ENCODE data around the gene FNIP1.
A peak's percentile ranks its signal among the peaks of the same experiment; 100 is the strongest.
"Not testable (repeated sequence)": the region's sequence is repeated elsewhere in the genome, so short reads cannot be mapped to it uniquely, and the experiment has no call there.

The FNIP1 gene

DNA sequence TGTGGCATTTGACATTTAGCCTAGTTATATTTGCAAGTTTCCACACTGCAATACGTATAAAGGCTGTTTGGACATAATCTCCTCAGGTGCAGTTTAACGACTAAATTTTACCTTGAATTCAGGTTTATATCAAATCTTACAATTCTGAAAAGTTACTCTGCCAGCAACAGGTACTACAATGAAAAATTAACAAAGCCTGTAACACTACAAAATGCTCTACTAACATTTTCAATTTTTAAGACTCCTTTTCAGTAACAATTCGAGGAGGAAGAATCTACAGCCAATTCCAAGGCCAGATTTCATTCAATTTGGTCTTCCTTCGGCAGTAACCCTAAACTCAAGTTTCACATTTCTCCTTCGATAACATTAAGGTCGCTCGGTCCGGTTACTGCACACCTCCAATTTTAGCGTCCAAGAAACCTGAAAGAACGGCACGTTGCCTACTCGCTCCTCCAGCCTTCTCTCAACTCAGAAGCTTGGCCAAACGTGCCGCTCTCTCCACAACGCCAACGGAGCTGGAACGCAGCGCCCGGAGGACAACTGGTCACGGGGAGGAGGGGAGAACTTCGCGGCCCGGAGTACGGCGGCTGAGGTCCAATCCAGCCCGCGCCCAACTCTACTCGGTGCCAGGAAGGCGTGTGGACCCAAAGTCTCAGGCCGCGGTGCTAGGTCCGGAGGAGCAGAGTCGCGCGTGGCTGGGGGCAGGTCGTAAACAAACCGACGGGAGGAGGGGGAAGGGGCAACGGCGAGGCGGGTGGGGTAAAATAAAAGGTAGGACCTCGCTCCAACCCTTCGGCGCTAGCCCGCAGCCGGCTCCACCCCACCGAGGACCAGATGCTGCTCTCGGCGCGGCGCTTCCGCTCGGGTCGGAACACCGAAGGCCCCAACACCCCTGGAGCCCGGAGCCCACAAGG, 681 bp downstream of the FNIP1 start:
- Mint-ChIP-seq H3K36me3 (no peaks in the 10 kb centered on the region), H3K27ac (peak overlapping the region; percentile 98), H3K27me3 (no peaks in the 10 kb centered on the region), H3K9me3 (no peaks in the 10 kb centered on the region), H3K4me1 (peaks cover 18% of the 10 kb centered on the region), H3K4me3 (peak overlapping the region; percentile 93)
- ATAC-seq (ENCODE audit: low read depth) (peak; percentile 18), DNase-seq (ENCODE audit: low spot score in 2 of 2) (peak in 1 of 2 donors; percentile 33)

DNA sequence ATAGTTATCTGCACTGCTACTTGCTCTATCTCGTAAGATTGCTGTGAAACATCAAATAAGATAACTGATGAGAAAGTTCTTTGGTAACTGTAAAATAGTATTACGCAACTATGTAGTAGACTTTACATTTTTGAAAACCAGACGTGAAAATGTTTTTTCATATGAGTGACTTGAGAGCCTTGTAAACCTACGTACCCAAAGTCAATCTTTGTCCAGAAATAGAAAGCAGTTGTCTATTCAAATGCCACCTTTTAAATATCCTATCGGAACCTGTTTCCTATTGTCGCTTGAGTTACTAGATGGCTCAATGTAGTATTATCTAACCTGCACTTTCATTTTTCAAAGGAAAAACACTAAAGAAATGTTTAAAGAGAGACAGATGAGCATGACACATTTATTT, 1.6 kb downstream of the FNIP1 start:
- ATAC-seq (ENCODE audit: low read depth) (no peak), DNase-seq (ENCODE audit: low spot score in 2 of 2) (no peak)
- peaks cover 23% of the 10 kb centered on the region for H3K4me1 Mint-ChIP-seq
- no peaks in the 10 kb centered on the region for H3K27me3 Mint-ChIP-seq
- H3K9me3 Mint-ChIP-seq = no peaks in the 10 kb centered on the region
- peak overlapping the region; percentile 98 for H3K27ac Mint-ChIP-seq
- peak overlapping the region; percentile 93 for H3K4me3 Mint-ChIP-seq
- peaks cover 4% of the 10 kb centered on the region for H3K36me3 Mint-ChIP-seq

DNA sequence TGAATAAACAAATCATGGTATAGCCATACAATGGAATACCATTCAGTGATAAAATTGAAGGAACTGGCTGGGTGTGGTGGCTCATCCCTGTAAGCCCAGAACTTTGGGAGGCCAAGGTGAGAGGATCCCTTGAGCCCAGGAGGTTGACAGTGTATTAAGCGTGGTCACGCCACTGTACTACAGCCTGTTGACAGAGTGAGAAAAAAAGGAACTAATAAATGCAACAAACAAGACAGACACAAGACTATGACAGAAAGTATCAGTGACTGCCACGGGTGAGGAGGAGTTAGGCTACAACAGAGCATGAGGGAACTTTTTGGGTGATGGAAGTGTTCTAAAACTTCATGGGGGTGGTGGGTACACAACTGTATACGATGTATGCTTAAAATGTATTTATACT, 2.2 kb downstream of the FNIP1 start:
- H3K4me1 Mint-ChIP-seq = peaks cover 26% of the 10 kb centered on the region
- DNase-seq (ENCODE audit: low spot score in 2 of 2) = peak; percentile 14 to 17
- ATAC-seq (ENCODE audit: low read depth) = peak; percentile 8
- H3K27me3 Mint-ChIP-seq = no peaks in the 10 kb centered on the region
- H3K27ac Mint-ChIP-seq = peak overlapping the region; percentile 51
- H3K9me3 Mint-ChIP-seq = peaks cover 2% of the 10 kb centered on the region
- peak overlapping the region; percentile 54 for H3K4me3 Mint-ChIP-seq
- H3K36me3 Mint-ChIP-seq = peaks cover 6% of the 10 kb centered on the region

DNA sequence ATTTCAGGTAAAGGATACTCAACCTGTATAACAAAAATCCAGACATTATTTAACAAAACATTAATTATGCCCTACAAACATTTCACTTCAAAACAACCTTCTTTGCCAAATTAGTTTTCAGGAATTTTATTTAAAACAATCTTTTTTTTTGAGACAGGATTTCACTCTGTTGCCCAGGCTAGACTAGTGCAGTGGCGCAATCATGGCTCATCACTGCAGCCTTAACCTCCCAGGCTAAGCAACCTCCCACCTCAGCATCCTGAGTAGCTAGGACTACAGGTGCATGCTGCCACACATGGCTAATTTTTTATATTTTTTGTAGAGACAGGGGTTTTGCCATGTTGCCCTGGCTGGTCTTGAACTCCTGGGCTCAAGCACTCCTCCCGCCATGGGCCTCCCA, 3.9 kb downstream of the FNIP1 start:
- Mint-ChIP-seq H3K4me3 (no peak overlapping the region), H3K27ac (no peak overlapping the region), H3K27me3 (no peaks in the 10 kb centered on the region), H3K4me1 (peaks cover 30% of the 10 kb centered on the region), H3K36me3 (peaks cover 11% of the 10 kb centered on the region), H3K9me3 (peaks cover 3% of the 10 kb centered on the region)
- DNase-seq (ENCODE audit: low spot score in 2 of 2) (no peak), ATAC-seq (ENCODE audit: low read depth) (no peak)

DNA sequence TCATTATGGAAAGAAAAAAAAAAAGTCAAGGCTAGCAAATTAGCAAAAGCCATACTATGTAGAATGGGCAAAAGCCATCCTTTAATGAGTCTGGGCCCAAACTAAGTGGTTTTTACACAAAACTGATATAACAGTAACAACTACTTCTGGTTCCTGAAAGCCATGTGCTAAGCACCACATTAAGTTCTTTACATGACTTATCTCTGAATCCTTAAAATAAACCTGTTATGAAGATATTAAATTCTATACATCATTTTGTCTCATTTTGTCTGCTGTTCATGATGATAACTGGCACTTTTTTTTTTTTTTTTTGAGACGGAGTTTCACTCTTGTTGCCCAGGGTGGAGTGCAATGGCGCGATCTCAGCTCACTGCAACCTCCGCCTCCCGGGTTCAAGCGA, 5.0 kb downstream of the FNIP1 start:
- peaks cover 3% of the 10 kb centered on the region for H3K9me3 Mint-ChIP-seq
- H3K4me1 Mint-ChIP-seq = peaks cover 36% of the 10 kb centered on the region
- ATAC-seq (ENCODE audit: low read depth) (no peak), DNase-seq (ENCODE audit: low spot score in 2 of 2) (no peak)
- H3K27ac Mint-ChIP-seq = no peak overlapping the region
- H3K4me3 Mint-ChIP-seq = no peak overlapping the region
- peaks cover 13% of the 10 kb centered on the region for H3K36me3 Mint-ChIP-seq
- H3K27me3 Mint-ChIP-seq = no peaks in the 10 kb centered on the region

DNA sequence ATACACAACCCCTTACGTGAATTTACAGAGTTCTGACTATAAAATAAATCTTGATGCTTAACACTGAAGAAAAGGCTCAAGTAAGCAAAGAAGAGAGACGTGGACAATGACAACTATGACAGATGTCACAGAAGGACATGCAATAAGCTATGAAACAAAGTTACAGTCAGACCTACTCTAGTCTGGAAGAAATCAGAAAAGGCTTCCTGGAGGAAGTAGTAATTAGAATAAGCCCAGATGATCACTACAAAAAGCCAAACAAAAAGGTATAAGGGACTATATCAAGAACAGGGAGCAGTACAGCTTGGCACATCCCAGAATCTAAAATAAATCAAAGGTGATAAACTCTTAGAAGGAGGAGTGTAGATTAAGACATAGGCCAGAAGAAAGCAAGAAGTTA, 6.3 kb downstream of the FNIP1 start:
- Mint-ChIP-seq H3K36me3 (peaks cover 13% of the 10 kb centered on the region), H3K27ac (no peak overlapping the region), H3K27me3 (no peaks in the 10 kb centered on the region), H3K4me3 (peak overlapping the region; percentile 19), H3K4me1 (peaks cover 33% of the 10 kb centered on the region), H3K9me3 (peaks cover 3% of the 10 kb centered on the region)
- DNase-seq (ENCODE audit: low spot score in 2 of 2) = no peak
- ATAC-seq (ENCODE audit: low read depth) = no peak

DNA sequence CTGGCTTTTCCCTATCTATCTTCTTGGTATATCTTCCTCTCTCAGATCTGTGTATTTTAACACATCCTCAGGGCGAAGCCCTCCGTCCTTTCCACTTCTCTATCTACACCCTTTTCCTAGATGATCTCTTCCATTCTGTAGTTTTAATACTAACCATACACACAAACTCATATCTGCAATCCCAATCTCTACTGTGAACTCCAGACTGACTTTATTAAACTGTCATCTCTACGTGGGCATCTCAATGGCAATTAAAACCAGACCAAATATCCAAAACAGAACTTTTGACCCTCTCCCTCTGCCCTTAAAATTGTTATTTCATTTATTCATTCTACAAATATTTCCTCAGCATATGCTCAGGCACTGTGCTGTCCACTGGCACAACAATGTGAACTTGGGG, 7.1 kb downstream of the FNIP1 start:
- H3K9me3 Mint-ChIP-seq = peaks cover 3% of the 10 kb centered on the region
- peaks cover 13% of the 10 kb centered on the region for H3K36me3 Mint-ChIP-seq
- ATAC-seq (ENCODE audit: low read depth) (no peak), DNase-seq (ENCODE audit: low spot score in 2 of 2) (no peak)
- H3K4me1 Mint-ChIP-seq = peaks cover 30% of the 10 kb centered on the region
- no peak overlapping the region for H3K4me3 Mint-ChIP-seq
- no peak overlapping the region for H3K27ac Mint-ChIP-seq
- H3K27me3 Mint-ChIP-seq = no peaks in the 10 kb centered on the region

DNA sequence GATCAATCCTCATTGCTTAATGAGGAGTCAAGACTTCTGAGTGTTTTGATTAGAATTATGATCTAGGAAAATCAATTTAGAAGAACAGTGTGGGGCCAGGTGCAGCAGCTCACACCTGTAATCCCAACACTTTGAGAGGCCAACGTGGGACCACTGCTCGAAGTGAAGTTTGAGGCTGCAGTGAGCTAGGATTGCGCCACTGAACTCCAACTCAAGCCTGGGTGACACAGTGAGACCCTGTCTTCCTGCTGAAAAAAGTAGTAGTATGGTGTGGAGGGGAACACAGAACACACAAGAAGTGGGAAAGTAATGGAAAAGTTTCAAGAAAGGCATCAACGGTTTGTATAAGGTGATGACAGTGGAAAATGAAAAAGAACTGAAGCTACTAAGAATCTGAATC, 9.1 kb downstream of the FNIP1 start:
- Mint-ChIP-seq H3K27ac (peak overlapping the region; percentile 18), H3K27me3 (no peaks in the 10 kb centered on the region), H3K36me3 (peaks cover 13% of the 10 kb centered on the region), H3K4me1 (peaks cover 29% of the 10 kb centered on the region), H3K9me3 (peaks cover 3% of the 10 kb centered on the region), H3K4me3 (no peak overlapping the region)
- ATAC-seq (ENCODE audit: low read depth) (no peak), DNase-seq (ENCODE audit: low spot score in 2 of 2) (no peak)

DNA sequence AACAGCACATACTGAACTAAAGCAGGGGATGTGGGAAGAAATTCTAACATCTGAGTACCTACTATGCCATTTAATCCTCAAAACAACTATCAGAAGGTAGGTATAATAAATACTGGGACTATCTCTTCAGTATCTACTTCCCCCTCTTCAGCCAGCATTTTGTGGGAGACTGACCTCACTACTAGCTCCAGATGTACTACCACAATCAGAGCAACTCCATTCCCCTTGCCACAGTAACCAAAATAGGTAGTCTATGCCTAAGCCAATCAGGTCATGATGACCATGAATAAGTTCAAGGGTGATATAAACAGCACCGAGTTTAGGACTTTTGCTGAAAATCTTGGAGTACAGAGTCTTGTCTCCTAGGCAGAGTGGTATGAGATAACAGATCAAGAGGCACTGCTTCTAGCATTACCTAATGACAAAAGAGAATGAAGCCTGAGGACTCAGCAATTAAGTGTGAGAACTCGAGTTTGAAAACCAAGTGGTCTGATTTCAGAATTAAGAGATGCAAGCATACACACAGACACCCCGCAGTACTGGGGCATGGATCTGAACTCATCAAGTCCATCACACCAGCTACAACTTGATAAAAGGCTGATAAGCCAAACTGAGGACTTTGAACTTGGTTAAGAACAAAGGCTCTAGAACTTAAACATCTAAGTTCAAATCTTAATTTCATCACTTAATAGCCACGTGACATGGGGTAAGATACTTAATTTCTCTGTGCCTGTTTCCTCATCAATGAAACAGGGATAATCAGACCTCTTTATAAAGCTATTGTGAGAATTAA, 9.7 kb downstream of the FNIP1 start:
- Mint-ChIP-seq H3K9me3 (peaks cover 5% of the 10 kb centered on the region), H3K4me1 (peaks cover 34% of the 10 kb centered on the region), H3K36me3 (peaks cover 17% of the 10 kb centered on the region), H3K27ac (no peak overlapping the region), H3K4me3 (no peak overlapping the region), H3K27me3 (no peaks in the 10 kb centered on the region)
- ATAC-seq (ENCODE audit: low read depth) (no peak), DNase-seq (ENCODE audit: low spot score in 2 of 2) (no peak)

DNA sequence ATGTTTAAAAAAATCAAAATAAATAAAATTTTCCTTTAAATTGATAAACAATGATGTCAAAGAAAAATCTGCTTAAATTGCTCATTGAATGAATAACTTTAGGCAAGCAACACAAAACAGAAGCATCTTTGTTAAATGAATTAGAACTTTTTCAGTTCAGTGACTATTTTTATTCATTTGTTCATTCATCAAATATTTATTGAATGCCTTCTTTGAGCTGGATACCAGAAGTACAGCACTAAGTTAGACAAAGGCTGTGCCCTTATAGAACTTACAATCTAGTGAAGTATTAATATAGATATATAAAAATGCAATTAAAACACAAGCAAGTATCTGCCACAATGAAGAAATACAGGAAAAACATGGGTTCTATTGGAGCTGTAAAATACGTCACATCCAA, 10.8 kb downstream of the FNIP1 start:
- Mint-ChIP-seq H3K27ac (no peak overlapping the region), H3K9me3 (peaks cover 5% of the 10 kb centered on the region), H3K4me3 (no peak overlapping the region), H3K27me3 (no peaks in the 10 kb centered on the region), H3K4me1 (peaks cover 35% of the 10 kb centered on the region), H3K36me3 (peaks cover 17% of the 10 kb centered on the region)
- DNase-seq (ENCODE audit: low spot score in 2 of 2) = no peak
- ATAC-seq (ENCODE audit: low read depth) = no peak

DNA sequence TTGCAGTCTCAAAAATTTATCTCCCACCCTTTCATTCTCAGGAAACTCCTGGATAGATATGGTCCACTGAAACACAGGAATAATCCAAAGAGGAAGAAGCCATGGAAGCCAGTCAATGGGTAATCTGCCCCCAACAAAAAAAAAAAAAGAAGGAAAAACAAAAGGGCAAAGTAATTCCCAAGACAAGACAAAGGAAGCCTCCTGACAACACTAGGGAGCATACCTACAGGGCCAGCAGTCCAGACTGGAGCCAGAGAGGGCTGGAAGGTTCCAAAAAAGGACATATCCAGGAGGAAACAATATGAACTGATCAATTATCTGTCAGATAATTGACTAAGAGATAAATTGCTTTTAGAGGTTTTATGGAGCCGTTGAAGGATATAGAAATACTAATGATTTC, 12.9 kb downstream of the FNIP1 start:
- Mint-ChIP-seq H3K9me3 (peaks cover 1% of the 10 kb centered on the region), H3K4me1 (peaks cover 31% of the 10 kb centered on the region), H3K27me3 (no peaks in the 10 kb centered on the region), H3K27ac (no peak overlapping the region), H3K36me3 (peaks cover 8% of the 10 kb centered on the region), H3K4me3 (no peak overlapping the region)
- no peak for DNase-seq (ENCODE audit: low spot score in 2 of 2)
- no peak for ATAC-seq (ENCODE audit: low read depth)

DNA sequence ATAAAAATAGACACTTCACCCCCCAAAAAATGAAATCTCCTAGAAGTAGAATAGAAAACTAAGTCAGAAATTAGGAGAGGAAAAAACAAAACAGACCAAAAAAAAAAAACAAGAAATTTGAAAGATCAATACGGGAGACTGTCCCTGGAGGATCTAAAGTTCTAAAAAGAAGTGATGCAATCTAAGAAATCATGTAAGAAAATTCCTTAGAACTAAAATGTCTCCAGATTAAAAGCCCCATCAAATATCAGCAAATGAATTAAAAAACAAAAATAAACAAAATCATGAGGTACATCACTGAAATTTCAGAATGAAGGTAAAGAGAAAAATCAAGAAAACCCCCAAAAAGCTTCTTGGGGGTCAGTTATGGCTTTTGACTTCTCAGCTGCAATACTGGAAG, 13.5 kb downstream of the FNIP1 start:
- no peak for ATAC-seq (ENCODE audit: low read depth)
- Mint-ChIP-seq H3K4me3 (no peak overlapping the region), H3K9me3 (peaks cover 1% of the 10 kb centered on the region), H3K27me3 (no peaks in the 10 kb centered on the region), H3K27ac (no peak overlapping the region), H3K4me1 (peaks cover 31% of the 10 kb centered on the region), H3K36me3 (peaks cover 8% of the 10 kb centered on the region)
- DNase-seq (ENCODE audit: low spot score in 2 of 2) = no peak

DNA sequence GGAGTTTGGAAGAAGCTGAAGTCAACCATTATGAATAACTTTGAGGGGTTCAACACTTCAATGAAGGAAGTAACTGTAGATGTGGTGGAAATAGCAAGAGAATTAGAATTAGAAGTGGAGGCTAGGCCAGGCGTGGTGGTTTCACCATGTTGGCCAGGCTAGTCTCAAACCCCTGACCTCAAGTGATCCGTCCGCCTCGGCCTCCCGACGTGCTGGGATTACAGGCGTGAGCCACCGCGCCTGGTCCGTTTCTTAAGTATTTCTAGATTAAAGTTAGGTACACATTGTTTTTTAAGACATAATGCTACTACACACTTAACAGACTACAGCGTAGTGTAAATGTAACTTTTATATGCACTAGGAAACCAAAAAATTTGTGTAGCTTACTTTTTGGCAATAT, 14.1 kb downstream of the FNIP1 start:
- no peak for DNase-seq (ENCODE audit: low spot score in 2 of 2)
- ATAC-seq (ENCODE audit: low read depth) = no peak
- H3K4me3 Mint-ChIP-seq = no peak overlapping the region
- H3K9me3 Mint-ChIP-seq = peaks cover 1% of the 10 kb centered on the region
- H3K36me3 Mint-ChIP-seq = peaks cover 6% of the 10 kb centered on the region
- H3K4me1 Mint-ChIP-seq = peaks cover 27% of the 10 kb centered on the region
- no peak overlapping the region for H3K27ac Mint-ChIP-seq
- no peaks in the 10 kb centered on the region for H3K27me3 Mint-ChIP-seq

DNA sequence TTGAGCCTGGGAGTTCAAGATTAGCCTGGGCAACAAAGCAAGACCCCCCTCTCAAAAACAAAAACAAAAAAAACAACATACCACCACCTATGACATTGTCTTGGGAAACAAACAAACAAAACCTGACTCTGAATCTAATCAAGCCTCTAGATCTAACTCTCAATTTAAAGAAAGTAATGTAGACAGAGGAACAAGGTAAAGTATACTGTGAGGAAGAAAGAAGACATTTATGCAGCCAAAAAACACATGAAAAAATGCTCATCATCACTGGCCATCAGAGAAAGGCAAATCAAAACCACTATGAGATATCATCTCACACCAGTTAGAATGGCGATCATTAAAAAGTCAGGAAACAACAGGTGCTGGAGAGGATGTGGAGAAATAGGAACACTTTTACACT, 18.7 kb downstream of the FNIP1 start:
- peaks cover 15% of the 10 kb centered on the region for H3K4me1 Mint-ChIP-seq
- H3K36me3 Mint-ChIP-seq; H3K27me3 Mint-ChIP-seq; H3K27ac Mint-ChIP-seq; ATAC-seq (ENCODE audit: low read depth); DNase-seq (ENCODE audit: low spot score in 2 of 2); H3K4me3 Mint-ChIP-seq; H3K9me3 Mint-ChIP-seq: not testable (repeated sequence)
